Right hindlimb (tissue), 1 donor: Measurements from ENCODE around the gene F2RL3.
"Not testable (repeated sequence)": the region's sequence is repeated elsewhere in the genome, so short reads cannot be mapped to it uniquely, and the experiment has no call there.

Source experiments
- DNase-seq: peaks from one replicate; pipeline ENCODE4 v3.0.0-alpha.2; 2018

The F2RL3 gene

DNA sequence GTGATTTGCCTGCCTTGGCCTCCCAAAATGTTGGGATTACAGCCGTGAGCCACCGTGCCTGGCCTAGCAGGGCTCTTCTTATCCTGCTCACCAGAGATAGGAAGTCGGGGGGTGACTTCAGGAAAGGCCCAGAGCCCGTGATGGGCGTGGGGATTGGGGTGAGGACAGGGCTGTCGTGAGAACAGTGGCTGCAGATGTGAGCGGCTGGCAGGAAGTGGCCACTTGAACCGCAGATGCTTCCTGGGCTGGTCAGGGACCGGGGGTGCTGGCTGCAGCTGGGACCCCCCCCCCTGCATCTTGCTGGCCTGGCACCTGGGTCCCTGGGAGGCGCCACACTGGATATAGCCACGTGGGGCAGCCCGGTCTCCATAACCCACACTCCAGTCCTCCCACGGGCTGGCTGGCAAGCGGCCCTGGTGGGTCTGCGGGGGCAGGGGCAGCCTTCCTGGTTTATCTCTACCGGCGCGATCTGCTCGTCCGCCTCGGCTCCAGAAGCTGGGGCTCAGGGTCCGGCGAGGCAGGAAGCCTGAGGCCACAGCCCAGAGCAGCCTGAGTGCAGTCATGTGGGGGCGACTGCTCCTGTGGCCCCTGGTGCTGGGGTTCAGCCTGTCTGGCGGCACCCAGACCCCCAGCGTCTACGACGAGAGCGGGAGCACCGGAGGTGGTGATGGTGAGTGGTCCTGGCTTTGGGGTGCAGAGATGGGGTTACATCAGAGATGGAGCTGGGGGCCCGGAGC is at the start of gene F2RL3:
Gene F2RL3 (plus strand): TSS at position 371 of the 737 bp plus-strand sequence. CDS start 191 bp downstream, at position 562.
- DNase-seq = peak; percentile 65

DNA sequence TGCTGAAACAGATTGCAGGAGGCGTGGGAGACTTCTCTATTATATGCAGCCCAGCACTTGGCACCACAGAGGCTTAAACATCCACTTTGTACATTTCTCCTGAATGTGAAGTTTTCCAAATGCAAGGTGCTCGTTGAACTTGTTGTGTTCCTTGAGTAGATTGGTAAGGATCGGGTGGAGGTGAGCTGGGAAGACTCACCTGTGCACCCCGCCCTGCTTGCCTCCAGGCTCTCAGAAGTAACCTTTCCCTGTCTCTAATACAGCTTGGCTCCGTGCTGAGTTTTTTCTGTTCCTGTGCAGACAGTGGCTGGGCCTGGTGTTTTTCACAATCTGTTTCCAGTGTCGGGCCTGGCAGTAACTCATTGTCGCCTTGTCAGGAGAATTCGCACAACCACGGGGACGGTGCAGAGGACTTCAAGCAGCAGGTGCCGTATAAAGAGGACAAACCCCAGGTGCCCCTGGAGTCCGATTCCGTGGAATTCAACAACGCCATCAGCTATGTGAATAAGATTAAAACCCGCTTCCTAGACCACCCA is 47.3 kb upstream of the F2RL3 start:
- no peak for DNase-seq

DNA sequence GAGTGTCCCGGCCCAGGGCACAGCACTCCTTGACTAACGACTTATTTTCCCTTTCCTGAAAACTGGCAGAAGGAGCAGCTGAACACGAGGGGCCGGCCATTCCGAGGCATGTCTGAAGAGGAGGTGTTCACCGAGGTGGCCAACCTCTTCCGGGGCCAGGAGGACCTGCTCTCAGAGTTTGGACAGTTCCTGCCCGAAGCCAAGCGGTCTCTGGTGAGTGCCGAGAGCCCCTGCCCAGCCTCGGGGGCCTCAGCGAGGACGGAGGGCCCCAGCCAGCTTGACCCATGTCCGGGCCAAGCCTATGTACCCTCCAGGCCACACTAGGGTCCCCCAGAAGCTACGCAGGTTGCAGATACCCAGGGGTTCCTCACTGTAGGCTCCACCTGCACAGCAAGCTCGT is 41.9 kb upstream of the F2RL3 start:
- no peak for DNase-seq

DNA sequence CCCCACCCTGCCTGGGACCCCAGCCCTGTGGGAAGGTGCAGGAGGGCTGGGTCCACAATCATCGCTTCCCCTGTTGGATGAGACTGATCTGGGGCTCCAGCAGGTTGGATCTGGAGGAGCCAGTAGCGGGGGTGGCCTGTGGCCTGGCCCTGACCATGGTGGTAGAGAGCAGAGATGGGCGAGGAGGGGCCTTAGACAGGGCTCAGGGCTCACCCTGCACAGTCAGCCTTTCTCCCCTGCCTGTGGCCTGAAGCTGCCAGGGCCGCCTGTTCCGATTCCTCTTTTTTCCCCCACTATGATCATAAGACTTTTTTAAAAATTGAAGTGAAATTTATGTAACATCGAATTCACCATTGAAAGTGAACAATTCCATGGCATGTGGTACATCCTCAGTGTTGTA is 41.4 kb upstream of the F2RL3 start:
- DNase-seq = no peak

DNA sequence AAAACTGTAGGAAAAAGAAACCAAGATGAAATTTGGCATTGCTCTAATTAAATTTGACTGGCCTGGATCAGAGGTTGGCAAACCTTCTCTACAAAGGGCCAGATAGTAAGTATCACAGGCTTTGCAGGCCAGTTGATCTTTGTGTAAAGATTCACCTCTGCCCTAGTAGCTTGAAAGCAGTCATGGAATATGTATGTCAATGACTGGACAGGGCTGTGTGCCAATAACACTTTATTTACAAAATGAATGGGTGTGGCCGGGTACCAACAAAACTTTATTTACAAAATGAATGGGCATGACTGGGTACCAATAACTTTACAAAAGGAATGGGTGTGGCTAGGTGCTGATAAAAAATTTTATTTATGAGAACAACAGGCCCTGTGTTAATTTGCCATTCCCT is 39.6 kb upstream of the F2RL3 start:
- no peak for DNase-seq

DNA sequence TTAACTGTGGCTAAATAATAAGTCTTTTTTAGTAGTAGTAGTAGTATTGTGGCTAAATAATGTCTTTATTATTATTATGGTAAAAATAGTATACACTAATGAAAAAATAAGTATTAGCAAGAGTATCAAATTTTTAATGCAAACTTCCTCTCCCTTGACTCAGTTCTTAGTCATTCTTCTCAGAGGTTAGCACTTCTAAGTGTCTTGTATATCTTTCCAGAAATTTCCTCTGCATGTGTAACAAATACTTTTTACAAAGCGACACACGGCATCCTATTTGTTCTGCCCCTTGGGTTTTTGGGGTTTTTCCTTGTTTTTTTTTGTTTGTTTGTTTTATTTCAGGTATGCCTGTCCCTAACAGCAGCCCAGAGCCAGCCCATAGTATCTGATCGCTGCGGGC is 38.7 kb upstream of the F2RL3 start:
- no peak for DNase-seq

DNA sequence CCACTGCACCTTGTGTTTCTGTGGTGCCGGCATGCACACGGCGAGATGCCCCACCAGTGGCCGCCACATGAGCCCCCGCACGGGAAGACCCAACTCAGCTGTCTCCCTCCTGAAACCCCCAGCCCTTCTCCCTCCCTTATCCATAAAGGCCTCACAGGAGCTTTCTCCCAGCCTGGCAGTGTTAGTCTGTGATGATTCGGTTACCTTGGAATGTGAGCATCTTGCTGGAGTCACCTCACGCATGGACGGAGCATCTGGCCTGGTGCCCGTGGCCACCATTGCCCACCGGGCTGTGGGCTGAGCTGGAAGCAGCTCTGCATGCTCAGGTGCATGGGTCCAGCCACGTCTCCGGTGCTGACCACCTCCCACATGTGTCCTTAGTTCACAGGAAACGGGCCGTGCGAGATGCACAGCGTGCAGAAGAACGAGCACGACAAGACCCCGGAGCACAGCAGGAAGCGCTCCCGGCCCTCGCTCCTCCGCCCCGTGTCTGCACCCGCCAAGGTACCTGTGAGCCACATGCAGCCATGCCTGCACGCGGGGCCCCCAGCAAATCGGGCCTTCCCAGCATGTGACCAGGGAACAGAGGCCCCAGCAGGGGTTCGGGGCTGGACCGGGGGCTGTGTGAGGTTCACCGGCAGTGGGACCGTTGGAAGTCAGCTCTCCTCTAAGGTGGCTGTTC is 37.6 kb upstream of the F2RL3 start:
- no peak for DNase-seq

DNA sequence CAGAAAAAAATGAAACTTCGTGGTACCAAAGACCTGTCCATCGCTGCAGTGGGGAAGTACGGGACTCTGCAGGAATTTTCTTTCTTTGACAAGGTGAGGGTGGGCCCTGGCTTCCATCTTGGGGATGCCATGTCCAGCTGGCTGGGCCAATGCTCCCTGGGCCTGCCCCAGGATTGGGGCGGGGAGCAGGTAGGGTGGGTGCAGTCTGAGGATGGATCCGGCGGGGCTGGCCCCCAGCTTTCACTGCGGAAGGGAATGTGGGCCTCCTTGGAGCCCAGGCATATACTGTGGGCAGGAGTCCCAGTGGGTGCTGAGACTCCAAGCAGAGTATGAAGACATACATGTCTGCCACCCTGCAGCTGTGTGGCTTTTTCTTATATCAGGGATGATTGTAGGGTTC is 35.7 kb upstream of the F2RL3 start:
- DNase-seq = no peak

DNA sequence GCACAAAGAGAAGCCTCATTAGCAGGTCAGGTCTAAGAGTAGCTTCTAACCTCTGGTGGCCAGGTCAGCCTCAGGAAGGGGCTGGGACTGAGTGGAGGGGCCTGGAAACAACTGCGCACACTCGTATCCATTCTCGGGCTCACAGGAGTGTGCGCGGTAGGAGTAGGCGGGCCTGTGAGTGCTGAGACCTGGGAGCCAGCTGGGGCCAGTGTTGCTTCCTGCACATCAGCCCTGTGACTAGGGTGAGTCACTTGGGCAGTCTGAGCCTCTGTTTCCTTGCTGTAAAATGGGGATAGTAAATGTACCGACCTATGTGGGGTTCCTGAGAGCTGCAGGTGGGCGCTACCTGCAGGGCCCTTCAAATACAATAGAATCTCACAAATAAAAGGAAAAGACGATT is 32.7 kb upstream of the F2RL3 start:
- DNase-seq = no peak

DNA sequence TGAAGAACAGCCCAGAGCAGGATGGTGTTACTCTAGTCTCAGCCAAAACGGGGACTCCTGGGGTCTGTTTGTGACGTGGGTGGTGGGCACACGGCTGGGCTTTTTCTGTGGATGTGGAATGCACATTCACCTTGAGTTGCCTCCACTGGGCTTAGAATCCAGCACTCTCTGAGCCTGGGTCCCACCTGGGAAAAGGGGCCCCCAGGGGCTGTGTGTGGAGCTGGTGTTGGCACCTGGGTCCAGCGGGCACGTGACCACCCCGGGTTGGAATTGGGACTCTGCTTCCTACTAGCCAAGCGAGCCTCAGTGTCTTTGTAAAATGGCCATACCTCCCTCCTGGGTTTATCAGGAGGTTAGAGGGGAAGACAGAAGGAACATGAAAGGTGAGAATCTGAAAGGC is 29.2 kb upstream of the F2RL3 start:
- no peak for DNase-seq

DNA sequence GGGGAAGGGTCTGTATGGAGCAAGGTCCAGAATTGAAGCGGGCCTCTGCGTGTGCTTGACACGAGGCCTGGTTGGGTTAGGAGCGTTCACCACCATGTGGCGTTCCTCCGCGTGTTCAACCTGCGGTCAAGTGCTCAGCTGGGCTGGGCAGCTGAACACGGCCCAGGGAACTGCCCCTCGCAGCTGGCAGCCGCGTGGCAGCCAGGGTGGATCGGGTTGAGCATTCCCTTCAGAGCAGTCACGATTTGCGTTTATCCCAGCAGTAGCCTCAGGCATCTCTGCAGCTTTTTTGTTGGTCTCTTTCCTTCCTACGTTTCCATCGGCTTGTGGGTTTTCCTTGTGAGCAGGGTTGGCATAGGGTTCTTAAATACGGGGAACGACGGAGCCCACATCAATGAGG is 28.7 kb upstream of the F2RL3 start:
- no peak for DNase-seq

DNA sequence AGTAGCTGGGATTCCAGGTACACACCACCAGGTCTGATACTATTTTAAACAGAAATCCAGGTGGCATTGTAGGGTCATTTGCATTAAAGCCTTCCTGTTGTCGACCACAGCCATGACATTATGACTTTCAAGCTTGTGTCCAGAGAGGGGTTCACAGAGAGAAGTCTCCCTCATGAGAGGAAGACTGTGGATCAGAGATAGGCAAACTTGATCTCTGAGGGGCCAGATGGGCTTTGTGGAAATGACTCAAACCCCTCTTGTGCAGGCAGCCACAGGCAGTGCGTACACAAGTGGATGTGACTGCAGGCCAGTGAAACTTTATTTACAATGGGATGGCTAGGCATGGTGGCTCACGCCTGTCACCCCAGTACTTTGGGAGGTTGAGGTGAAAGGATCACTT is 27.8 kb upstream of the F2RL3 start:
- no peak for DNase-seq

DNA sequence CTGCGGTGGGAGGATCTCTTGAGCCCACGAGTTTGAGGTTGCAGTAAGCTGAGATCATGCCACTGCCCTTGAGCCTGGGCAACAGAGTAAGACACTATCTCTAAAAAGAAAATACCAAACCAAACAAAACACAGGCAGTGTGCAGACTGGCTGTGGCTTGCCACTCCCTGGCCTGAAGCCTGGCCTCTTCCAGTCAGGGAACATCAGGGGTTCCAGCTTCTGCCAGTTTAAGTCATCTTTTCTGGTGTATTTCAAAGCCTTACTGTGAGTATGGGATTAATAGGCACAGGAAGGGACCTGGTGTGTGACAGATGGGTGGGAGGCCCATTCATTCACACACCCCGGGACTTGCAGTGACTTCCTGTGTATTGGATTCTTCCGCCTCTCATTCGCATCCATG is 27.0 kb upstream of the F2RL3 start:
- DNase-seq = no peak

DNA sequence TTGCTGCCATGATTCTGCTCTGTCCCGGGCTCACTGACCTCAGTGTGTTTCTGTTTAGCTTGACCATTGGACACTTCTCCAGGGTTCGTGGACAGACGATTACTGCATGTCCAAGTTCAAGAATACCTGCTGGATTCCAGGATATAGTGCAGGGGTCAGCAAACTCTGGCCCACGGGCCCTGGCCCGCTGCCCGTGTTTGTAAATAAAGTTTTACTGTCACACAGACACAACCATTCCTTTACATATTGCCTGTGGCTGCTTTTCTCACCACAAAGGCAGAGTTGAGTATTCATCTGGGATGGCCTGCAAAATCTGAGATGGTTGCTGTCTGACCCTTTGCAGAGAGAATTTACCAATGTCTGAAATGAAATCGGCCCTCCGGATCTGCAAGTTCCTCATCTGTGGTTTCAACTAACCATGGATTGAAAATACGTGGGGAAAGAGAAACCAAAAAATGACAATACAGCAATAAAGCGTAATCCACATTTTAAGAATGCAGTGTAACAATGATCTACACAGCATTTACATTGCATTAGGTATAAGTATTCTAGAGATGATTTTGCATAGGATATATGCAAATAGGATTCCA is 25.9 kb upstream of the F2RL3 start:
- no peak for DNase-seq

DNA sequence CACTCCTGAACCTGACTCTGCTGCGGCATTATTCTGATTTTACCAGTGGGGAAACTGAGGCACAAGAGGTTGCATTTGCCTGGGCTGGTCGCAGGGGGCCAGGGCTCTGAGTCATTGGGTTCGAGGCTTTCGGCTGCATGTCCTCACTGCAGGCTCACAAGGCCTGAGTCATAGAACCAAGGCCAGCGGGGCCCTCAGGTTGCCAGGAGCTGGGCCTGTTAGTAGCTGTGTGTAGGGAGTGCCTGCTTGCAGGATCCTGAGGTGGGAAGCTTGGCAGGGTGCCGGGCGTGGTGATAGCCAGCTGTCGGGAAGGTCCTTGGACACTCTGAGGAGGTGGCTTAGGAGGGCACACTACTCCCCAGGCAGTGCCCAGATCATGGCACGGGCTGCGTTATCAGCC is 21.6 kb upstream of the F2RL3 start:
- no peak for DNase-seq

DNA sequence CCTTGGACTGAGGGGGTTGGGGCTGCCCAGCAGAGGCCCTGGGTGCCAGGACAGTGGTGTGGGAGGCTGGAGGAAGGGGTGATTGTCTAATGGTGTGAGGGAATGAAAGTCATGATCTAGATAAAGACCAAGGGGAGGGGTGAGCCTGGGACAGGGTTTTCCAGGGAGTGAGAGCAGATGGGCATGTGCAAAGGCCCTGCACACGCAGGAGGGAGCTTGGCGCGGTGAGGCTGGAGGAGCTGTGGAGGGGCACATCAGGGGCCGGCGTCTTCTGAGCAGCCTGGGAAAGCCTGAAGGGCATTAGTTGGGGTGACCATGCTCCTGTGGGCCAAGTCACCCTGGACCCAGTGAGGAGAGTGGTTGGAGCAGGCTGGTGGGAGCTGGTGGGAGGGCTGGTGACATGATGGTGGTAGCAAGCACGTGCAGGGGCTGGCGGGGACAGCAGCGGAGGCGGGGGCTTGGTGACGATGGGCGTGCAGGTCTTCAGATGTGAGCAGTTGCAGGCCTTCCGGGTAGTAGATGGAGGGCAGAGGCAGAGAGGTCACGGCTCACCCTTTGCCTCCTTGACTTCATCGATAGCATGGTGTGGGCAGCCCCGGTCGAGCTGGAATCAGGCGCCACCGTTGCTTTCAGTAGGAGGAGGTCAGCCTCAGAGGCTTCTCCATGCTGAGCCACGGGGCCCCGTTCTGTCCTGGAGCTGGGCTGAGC is 20.2 kb upstream of the F2RL3 start:
- DNase-seq = no peak

DNA sequence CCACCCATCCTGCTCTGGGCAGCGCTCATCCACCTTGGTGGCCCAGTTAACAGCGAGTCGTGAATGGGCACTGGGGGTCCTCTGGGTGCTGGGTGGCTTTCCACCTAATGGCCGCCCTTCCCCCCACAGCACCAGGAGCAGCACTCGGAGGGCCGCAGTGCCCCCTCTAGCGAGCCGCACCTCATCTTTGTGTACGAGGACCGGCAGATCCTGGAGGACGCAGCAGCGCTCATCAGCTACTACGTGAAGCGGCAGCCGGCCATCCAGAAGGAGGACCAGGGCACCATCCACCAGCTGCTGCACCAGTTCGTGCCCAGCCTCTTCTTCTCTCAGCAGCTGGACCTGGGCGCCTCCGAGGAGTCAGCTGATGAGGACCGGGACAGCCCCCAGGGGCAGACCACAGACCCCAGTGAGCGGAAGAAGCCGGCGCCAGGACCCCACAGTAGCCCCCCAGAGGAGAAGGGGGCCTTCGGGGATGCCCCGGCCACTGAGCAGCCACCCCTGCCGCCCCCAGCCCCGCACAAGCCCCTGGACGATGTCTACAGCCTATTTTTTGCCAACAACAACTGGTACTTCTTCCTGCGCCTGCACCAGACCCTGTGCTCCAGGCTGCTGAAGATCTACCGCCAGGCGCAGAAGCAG is 19.3 kb upstream of the F2RL3 start:
- DNase-seq = no peak

DNA sequence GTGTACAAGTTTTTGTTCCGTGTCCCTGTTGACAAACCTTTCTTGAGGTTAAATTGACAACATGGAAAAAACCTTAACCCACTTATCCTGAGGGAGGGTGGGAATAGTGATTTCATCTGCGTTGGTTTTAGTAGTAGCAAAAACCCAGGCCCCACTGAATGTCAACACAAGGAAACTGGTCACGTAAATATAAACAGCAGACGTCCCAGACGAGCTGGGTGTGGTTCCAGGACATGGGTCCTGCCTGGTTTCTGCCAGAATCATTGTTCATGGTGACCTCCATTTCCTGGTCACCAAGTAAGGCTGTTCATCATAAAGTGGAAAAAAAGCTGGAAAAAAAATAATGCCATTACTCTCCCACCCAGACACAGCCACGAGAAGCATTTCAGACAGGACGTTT is 16.9 kb upstream of the F2RL3 start:
- no peak for DNase-seq

DNA sequence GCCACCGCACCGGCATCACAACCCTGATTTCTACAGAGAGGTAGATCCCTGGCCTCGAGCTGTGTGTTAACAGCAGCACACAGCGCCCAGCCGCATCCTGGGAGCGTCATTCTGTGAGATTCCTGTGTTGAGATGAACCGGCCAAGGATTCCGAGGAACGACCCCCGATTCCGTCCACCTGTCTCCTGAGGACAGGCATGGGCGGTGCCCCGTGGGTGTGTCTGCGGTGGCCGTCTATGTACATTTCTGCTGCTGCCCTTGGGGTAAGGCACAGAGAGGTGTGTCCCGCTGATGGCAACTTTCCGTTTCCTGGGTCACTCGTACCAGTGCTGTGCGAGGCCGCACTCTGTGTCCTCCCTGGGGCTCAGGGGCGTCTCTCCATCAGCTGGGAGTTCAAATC is 16.1 kb upstream of the F2RL3 start:
- DNase-seq = no peak

DNA sequence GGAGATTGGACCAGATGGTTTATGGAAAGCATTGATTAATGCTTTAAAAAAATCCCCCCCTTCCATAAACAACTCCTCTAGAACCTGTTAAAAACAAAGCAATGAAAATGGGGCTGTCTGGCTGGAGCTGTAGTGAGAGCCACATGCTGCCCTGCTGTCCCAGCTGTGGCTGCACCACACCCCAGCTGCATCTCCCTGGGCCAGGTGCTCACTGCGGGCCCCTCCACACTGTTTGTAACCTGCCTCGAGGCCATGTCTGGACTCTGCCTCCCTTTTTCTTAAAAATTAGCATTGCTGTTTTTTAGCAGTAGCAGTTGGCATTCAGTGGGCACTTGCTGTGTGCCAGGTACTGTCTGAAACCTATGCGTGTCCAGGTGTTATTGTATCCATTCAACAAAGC is 15.2 kb upstream of the F2RL3 start:
- no peak for DNase-seq

DNA sequence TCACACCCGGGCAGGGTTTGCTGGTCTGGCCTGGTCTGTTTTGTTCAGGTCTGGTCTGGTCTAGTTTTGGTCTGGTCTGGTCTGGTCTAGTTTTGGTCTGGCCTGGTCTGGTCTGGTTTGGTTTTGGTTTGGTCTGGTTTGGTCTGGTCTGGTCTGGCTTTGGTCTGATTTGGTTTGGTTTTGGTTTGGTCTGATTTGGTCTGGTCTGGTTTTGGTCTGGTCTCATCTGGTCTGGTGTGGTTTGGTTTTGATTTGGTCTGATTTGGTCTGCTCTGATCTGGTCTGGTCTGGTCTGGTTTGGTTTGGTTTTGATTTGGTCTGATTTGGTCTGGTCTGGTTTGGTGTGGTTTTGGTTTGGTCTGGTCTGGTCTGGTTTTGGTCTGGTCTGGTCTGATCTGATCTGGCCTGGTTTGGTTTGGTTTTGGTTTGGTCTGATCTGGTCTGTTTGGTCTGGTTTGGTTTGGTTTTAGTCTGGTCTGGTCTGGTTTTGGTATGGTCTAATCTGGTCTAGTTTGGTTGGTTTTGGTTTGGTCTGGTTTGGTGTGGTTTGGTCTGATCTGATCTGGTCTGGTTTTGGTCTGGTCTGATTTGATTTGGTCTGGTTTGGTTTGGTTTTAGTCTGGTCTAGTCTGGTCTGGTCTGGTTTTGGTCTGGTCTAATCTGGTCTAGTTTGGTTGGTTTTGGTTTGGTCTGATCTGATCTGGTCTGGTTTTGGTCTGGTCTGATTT is 14.4 kb upstream of the F2RL3 start:
- no peak for DNase-seq

DNA sequence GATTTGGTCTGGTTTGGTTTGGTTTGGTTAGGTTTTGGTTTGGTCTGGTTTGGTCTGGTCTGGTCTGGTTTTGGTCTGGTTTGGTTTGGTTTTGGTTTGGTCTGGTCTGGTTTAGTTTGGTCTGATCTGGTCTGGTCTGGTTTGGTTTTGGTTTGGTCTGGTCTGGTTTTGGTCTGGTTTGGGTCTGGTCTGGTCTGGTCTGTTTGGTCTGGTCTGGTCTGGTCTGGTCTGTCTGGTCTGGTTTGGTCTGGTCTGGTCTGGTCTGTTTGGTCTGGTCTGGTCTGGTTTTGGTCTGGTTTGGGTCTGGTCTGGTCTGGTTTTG is 13.9 kb upstream of the F2RL3 start:
- not testable (repeated sequence) for DNase-seq
